B cell (primary cell): ENCODE data around the gene ELMOD3. TPM values are rescaled to one million over a fixed set of nuclear protein-coding genes. Genes with fewer than 3 reads are reported as not detected.

ENCODE experiments used
- ATAC-seq: fragments of 200-7000 bp; cut with Tn5 transposase; one replicate; pipeline ENCODE4 v1.10.0; 2021; ENCODE audit warnings: low read depth, mild to moderate bottlenecking, moderate number of reproducible peaks, moderate library complexity
- CTCF ChIA-PET: fragments of 350-600 bp; sonication (Branson Sonifier 250); formaldehyde crosslinking; loops from one replicate; lab custom pipeline; 2021; ENCODE audit warnings: antibody characterized with exemption, inconsistent platforms; lab: Charles Lee
- POLR2A ChIA-PET: fragments of 350-600 bp; sonication (Branson Sonifier 250); formaldehyde crosslinking; loops from one replicate; lab custom pipeline; 2021; ENCODE audit warnings: antibody characterized with exemption; lab: Charles Lee
- DNase-seq: peaks from one replicate; pipeline ENCODE4 v3.0.0; 2013
- H2AFZ ChIP-seq: 2 replicates; pipeline ENCODE4 v1.6.1; 2012; ENCODE audit warnings: mild to moderate bottlenecking, low read depth, low read length; ENCODE audit not compliant: insufficient read depth, poor library complexity, severe bottlenecking
- H3K27ac ChIP-seq, 2 donors: 1 replicate in 1 of 2; 2 replicates in 1 of 2; pipeline ENCODE4 v1.5.1; 2012 to 2013; ENCODE audit warnings: low read length in 2 of 2, mild to moderate bottlenecking in 2 of 2, moderate library complexity in 1 of 2
- H3K27me3 ChIP-seq, 4 experiments: fragments of 200-600 bp in 1 of 4; sonication (generic) in 1 of 4; replicated peaks in 1 of 4; 1 replicate in 2 of 4; 2 replicates in 2 of 4; pipeline versions ENCODE4 v1.6.1 to v1.7.0; 2013 to 2016; ENCODE audit warnings: low read length in 3 of 4, mild to moderate bottlenecking in 2 of 4, mixed read lengths in 1 of 4, moderate library complexity in 1 of 4; ENCODE audit not compliant: insufficient read depth in 4 of 4, control insufficient read depth in 3 of 4; ENCODE audit errors: control extremely low read depth in 1 of 4
- H3K36me3 ChIP-seq, 2 experiments: replicated peaks in 1 of 2; 1 replicate in 1 of 2; 2 replicates in 1 of 2; pipeline versions ENCODE4 v1.6.1 to v1.7.1; 2013; ENCODE audit warnings: low read length in 1 of 2; ENCODE audit not compliant: insufficient read depth in 2 of 2, control insufficient read depth in 1 of 2; ENCODE audit errors: control extremely low read depth in 1 of 2, extremely low read depth in 1 of 2
- H3K4me1 ChIP-seq, 2 donors: fragments of 200-600 bp in 1 of 2; sonication (generic) in 1 of 2; 1 replicate in 1 of 2; 2 replicates in 1 of 2; pipeline versions ENCODE4 v1.5.1 to v1.6.1; 2013 to 2017; ENCODE audit warnings: low read length in 2 of 2; ENCODE audit not compliant: control insufficient read depth in 2 of 2, insufficient read depth in 2 of 2
- H3K4me2 ChIP-seq: replicated peaks from 2 replicates; pipeline ENCODE3; 2012; ENCODE audit warnings: mild to moderate bottlenecking, low read depth, low read length; ENCODE audit not compliant: poor library complexity, severe bottlenecking
- H3K4me3 ChIP-seq, 5 experiments: fragments of 200-600 bp in 1 of 5; sonication (generic) in 1 of 5; 1 replicate in 3 of 5; 2 replicates in 2 of 5; pipeline versions ENCODE4 v1.5.1 to v1.7.0; 2011 to 2016; ENCODE audit warnings: low read length in 4 of 5, mild to moderate bottlenecking in 4 of 5, low read depth in 2 of 5, control low read depth in 1 of 5, moderate library complexity in 1 of 5; ENCODE audit not compliant: insufficient read depth in 1 of 5; ENCODE audit errors: control extremely low read depth in 1 of 5, extremely low read depth in 1 of 5
- H3K79me2 ChIP-seq: fragments of 200-600 bp; sonication (generic); one replicate; pipeline ENCODE4 v1.6.0; 2016; ENCODE audit warnings: low read length; ENCODE audit not compliant: control insufficient read depth, insufficient read depth
- H3K9ac ChIP-seq: fragments of 200-600 bp; sonication (generic); 2 replicates; pipeline ENCODE4 v1.6.1; 2017; ENCODE audit warnings: mild to moderate bottlenecking, low read length, moderate library complexity
- H3K9me3 ChIP-seq, 3 donors: one replicate each; pipeline versions ENCODE4 v1.6.1 to v1.7.1; 2013; ENCODE audit warnings: low read length in 2 of 3; ENCODE audit not compliant: control insufficient read depth in 2 of 3, insufficient read depth in 1 of 3; ENCODE audit errors: control extremely low read depth in 1 of 3
- H4K20me1 ChIP-seq: 2 replicates; pipeline ENCODE4 v1.6.0; 2012; ENCODE audit warnings: mild to moderate bottlenecking, low read length; ENCODE audit not compliant: insufficient read depth, control insufficient read depth, poor library complexity, severe bottlenecking
- H3K27ac Mint-ChIP-seq: one replicate; pipeline ENCODE4 v1.8.0; 2021; ENCODE audit warnings: mixed read lengths
- H3K27me3 Mint-ChIP-seq: one replicate; pipeline ENCODE4 v1.8.0; 2021; ENCODE audit warnings: mixed read lengths
- H3K4me1 Mint-ChIP-seq: one replicate; pipeline ENCODE4 v1.8.0; 2021; ENCODE audit warnings: mixed read lengths
- H3K4me3 Mint-ChIP-seq: one replicate; pipeline ENCODE4 v1.8.0; 2021; ENCODE audit warnings: mixed read lengths
- H3K9me3 Mint-ChIP-seq: one replicate; pipeline ENCODE4 v1.8.0; 2022; ENCODE audit warnings: mixed read lengths; ENCODE audit not compliant: insufficient read depth
- CTCF ChIP-seq: fragments of 200-600 bp; IDR thresholded peaks from one replicate; pipeline ENCODE4 v1.8.0; 2022; ENCODE audit warnings: antibody characterized with exemption, mild to moderate bottlenecking
- EZH2 ChIP-seq: IDR thresholded peaks from 2 replicates; pipeline ENCODE4 v1.6.1; 2012; ENCODE audit warnings: borderline replicate concordance, low read depth, mild to moderate bottlenecking, moderate library complexity, low read length; ENCODE audit not compliant: insufficient read depth, poor library complexity, severe bottlenecking
- WGBS: methylation state at CpG from one replicate; pipeline ENCODE4 v1.1.5; 2013; ENCODE audit warnings: missing lambda C conversion rate; ENCODE audit not compliant: insufficient coverage; 5-methylcytosine and 5-hydroxymethylcytosine counted together
- intact Hi-C: fragments of 100-400 bp; cut with micrococcal nuclease; formaldehyde crosslinking; loops from one replicate; pipeline ENCODE4 v1.10.0; 2022
- polyA plus RNA-seq: library from polyadenylated mRNA; depleted of rRNA; stranded (reverse); fragments of >200 nt; gene quantifications from 2 replicates; pipeline ENCODE4 v1.2.3, GENCODE V29; 2012
- total RNA-seq, 2 donors: library from RNA; stranded (reverse); fragments of 120-200 nt in 1 of 2; gene quantifications; 1 replicate in 1 of 2; 2 replicates in 1 of 2; pipeline versions ENCODE4 v1.2.3 to v1.2.4, GENCODE V29; 2013 to 2022

Gene ELMOD3
- total and polyA plus RNA-seq, 2 donors (not counting 1 experiment from before 2014, with no cell fraction given): 34.3 to 57.6 TPM

DNA sequence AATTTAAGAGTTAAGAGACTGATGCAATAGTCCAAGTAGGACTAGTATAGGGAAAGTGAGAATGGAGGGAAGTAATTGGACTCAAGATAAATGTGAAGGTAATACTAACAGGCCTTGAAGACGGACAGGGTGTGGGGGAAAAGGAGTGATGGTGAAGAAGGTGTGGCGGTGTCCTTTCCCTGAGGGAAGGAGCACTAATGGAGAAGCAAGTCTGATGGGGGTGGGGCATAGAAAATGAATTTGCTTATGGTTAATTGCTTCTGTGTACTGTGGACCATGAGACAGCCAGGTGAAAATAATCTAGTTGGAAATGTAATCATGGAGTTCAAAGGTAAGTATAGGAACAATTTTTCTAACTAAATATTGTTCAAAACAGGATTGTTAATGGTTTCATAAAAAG is 19.6 kb upstream of the ELMOD3 start:
- Mint-ChIP-seq H3K4me3 (no peak overlapping the region), H3K27me3 (no peaks in the 10 kb centered on the region), H3K9me3 (no peaks in the 10 kb centered on the region), H3K4me1 (peaks cover 4% of the 10 kb centered on the region), H3K27ac (no peak overlapping the region)
- CTCF ChIA-PET: no interaction called here
- intact Hi-C loops: no loop called here
- Histone ChIP-seq H2AFZ (no peak overlapping the region), H3K27me3 (no peaks in the 10 kb centered on the region), H3K4me3 (no peak overlapping the region), H3K79me2 (no peaks in the 10 kb centered on the region), H3K36me3 (no peaks in the 10 kb centered on the region), H4K20me1 (no peaks in the 10 kb centered on the region), H3K9me3 (no peaks in the 10 kb centered on the region), H3K4me1 (no peaks in the 10 kb centered on the region), H3K9ac (no peak overlapping the region), H3K4me2 (no peak overlapping the region), H3K27ac (no peak overlapping the region)
- WGBS: 50% methylated on average over 2 of the region's 2 CpGs
- POLR2A ChIA-PET: no interaction called here
- no peak for TF ChIP-seq EZH2
- TF ChIP-seq CTCF: no peak
- ATAC-seq (no peak), DNase-seq (no peak)

GRCh38 chr2:85340034-85340892 is 14.3 kb upstream of the ELMOD3 start:
- Mint-ChIP-seq H3K27me3 (no peaks in the 10 kb centered on the region), H3K27ac (no peak overlapping the region), H3K4me3 (no peak overlapping the region), H3K4me1 (no peaks in the 10 kb centered on the region), H3K9me3 (no peaks in the 10 kb centered on the region)
- ATAC-seq (no peak), DNase-seq (no peak)
- Histone ChIP-seq H3K27me3 (no peaks in the 10 kb centered on the region), H3K4me3 (no peak overlapping the region), H4K20me1 (no peaks in the 10 kb centered on the region), H3K36me3 (peaks cover 0 to 4% of the 10 kb centered on the region in 2 experiments), H2AFZ (no peak overlapping the region), H3K9me3 (no peaks in the 10 kb centered on the region), H3K4me1 (no peaks in the 10 kb centered on the region), H3K79me2 (no peaks in the 10 kb centered on the region), H3K27ac (no peak overlapping the region), H3K4me2 (no peak overlapping the region), H3K9ac (no peak overlapping the region)
- POLR2A ChIA-PET: no interaction called here
- no peak for TF ChIP-seq EZH2
- no peak for TF ChIP-seq CTCF
- CTCF ChIA-PET: no interaction called here
- 88% methylated on average over 7 of the region's 13 CpGs for WGBS
- intact Hi-C loops: no loop called here
